CD8-positive, alpha-beta memory T cell (primary cell): ENCODE data around the gene PPP1R3D. TPM values are rescaled to one million over a fixed set of nuclear protein-coding genes. Genes with fewer than 3 reads are reported as not detected.

Source experiments
- polyA plus RNA-seq: library from polyadenylated mRNA; unstranded; fragments of 300-500 nt; fragmentation: Illumina TruSeq; gene quantifications from one replicate; pipeline ENCODE4 v1.2.3, GENCODE V29; 2021
- total RNA-seq, 2 experiments: library from RNA; stranded (reverse); gene quantifications; one replicate each; pipeline ENCODE4 v1.2.3, GENCODE V29; 2021

The PPP1R3D gene
- total and polyA plus RNA-seq, 3 experiments from 2014 or later = 3.3 to 6.7 (median 6.7) TPM

Other genes with a start within 250 kb of the PPP1R3D start
- gene SYCP2, start 6.7 kb downstream of the PPP1R3D start, total RNA-seq = 1 to 10 TPM; 3.4 to 3.8 TPM
- gene SYCP2, start 6.7 kb downstream of the PPP1R3D start, polyA plus RNA-seq = 2.3 TPM
- gene FAM217B, start 84 bp upstream of the PPP1R3D start, total RNA-seq = 10 to 100 TPM; 35.9 to 39.3 TPM
- 32.2 TPM for gene FAM217B, start 84 bp upstream of the PPP1R3D start, polyA plus RNA-seq
- gene CDH26, start 18.1 kb upstream of the PPP1R3D start, total RNA-seq = under 1 TPM; 0.63 to 0.91 TPM
- not detected for gene CDH26, start 18.1 kb upstream of the PPP1R3D start, polyA plus RNA-seq